ENCODE data around the gene CSTF2. TPM values are rescaled to one million over a fixed set of nuclear protein-coding genes. Genes with fewer than 3 reads are reported as not detected.
"Not testable (repeated sequence)": the region's sequence is repeated elsewhere in the genome, so short reads cannot be mapped to it uniquely, and the experiment has no call there.

CSTF2 gene
- total RNA-seq: 15.4 to 18.4 TPM (median 16.3 TPM) in 3 replicates

- Mint-ChIP-seq H3K27me3 (ENCODE audit: low read depth) (peaks cover 19% of the 10 kb centered on the region), H3K36me3 (peaks cover 7% of the 10 kb centered on the region), H3K4me3 (peak within 1 kb of the TSS; percentile 88), H3K4me1 (peaks cover 4% of the 10 kb centered on the region), H3K27ac (peak within 1 kb of the TSS; percentile 69), H3K9me3 (peaks cover 17% of the 10 kb centered on the region)
- peak; percentile 37 to 75 for DNase-seq (ENCODE audit: low spot score in 2 of 2, unreplicated experiment in 2 of 2)
- no peak for TF ChIP-seq CTCF (IDR thresholded peaks at IDR 0.05; ENCODE audit: unreplicated experiment)
These were observed at the start of gene CSTF2 for GRCh38 chrX:100819837-100820666. TSS of gene CSTF2 (plus strand) at chrX:100820391. CDS start at chrX:100820417, 26 bp downstream.

- not testable (repeated sequence) for H3K36me3 Mint-ChIP-seq; H3K4me3 Mint-ChIP-seq; H3K4me1 Mint-ChIP-seq; H3K9me3 Mint-ChIP-seq; H3K27ac Mint-ChIP-seq; H3K27me3 Mint-ChIP-seq (ENCODE audit: low read depth); DNase-seq (ENCODE audit: low spot score in 2 of 2, unreplicated experiment in 2 of 2)
These were observed 23.8 kb upstream of the CSTF2 start for GRCh38 chrX:100796371-100796770.

GRCh38 chrX:100797359-100797758 is 22.8 kb upstream of the CSTF2 start:
- Mint-ChIP-seq H3K36me3 (no peaks in the 10 kb centered on the region), H3K4me3 (no peak overlapping the region), H3K27me3 (ENCODE audit: low read depth) (peaks cover 6% of the 10 kb centered on the region), H3K9me3 (peaks cover 9% of the 10 kb centered on the region), H3K4me1 (no peaks in the 10 kb centered on the region), H3K27ac (no peak overlapping the region)
- TF ChIP-seq CTCF (IDR thresholded peaks at IDR 0.05; ENCODE audit: unreplicated experiment): no peak
- DNase-seq (ENCODE audit: low spot score in 2 of 2, unreplicated experiment in 2 of 2): no peak

- H3K36me3 Mint-ChIP-seq: no peaks in the 10 kb centered on the region
- H3K4me1 Mint-ChIP-seq: no peaks in the 10 kb centered on the region
- no peak overlapping the region for H3K27ac Mint-ChIP-seq
- no peak overlapping the region for H3K4me3 Mint-ChIP-seq
- no peak for TF ChIP-seq CTCF (IDR thresholded peaks at IDR 0.05; ENCODE audit: unreplicated experiment)
- peaks cover 9% of the 10 kb centered on the region for H3K9me3 Mint-ChIP-seq
- peaks cover 9% of the 10 kb centered on the region for H3K27me3 Mint-ChIP-seq (ENCODE audit: low read depth)
- no peak for DNase-seq (ENCODE audit: low spot score in 2 of 2, unreplicated experiment in 2 of 2)
These were observed 21.5 kb upstream of the CSTF2 start for GRCh38 chrX:100798484-100799214.

- H3K27ac Mint-ChIP-seq: no peak overlapping the region
- H3K27me3 Mint-ChIP-seq (ENCODE audit: low read depth): peaks cover 16% of the 10 kb centered on the region
- TF ChIP-seq CTCF (IDR thresholded peaks at IDR 0.05; ENCODE audit: unreplicated experiment): no peak
- DNase-seq (ENCODE audit: low spot score in 2 of 2, unreplicated experiment in 2 of 2): no peak
- peaks cover 35% of the 10 kb centered on the region for H3K9me3 Mint-ChIP-seq
- H3K4me1 Mint-ChIP-seq: no peaks in the 10 kb centered on the region
- no peak overlapping the region for H3K4me3 Mint-ChIP-seq
- H3K36me3 Mint-ChIP-seq: no peaks in the 10 kb centered on the region
These were observed 17.3 kb upstream of the CSTF2 start for GRCh38 chrX:100802843-100803242.

GRCh38 chrX:100804780-100805179 is 15.4 kb upstream of the CSTF2 start:
- no peak for DNase-seq (ENCODE audit: low spot score in 2 of 2, unreplicated experiment in 2 of 2)

GRCh38 chrX:100808265-100808664 is 11.9 kb upstream of the CSTF2 start:
- Mint-ChIP-seq H3K27me3 (ENCODE audit: low read depth) (peaks cover 11% of the 10 kb centered on the region), H3K9me3 (peaks cover 61% of the 10 kb centered on the region)
- not testable (repeated sequence) for H3K4me3 Mint-ChIP-seq; H3K4me1 Mint-ChIP-seq; H3K36me3 Mint-ChIP-seq; DNase-seq (ENCODE audit: low spot score in 2 of 2, unreplicated experiment in 2 of 2); H3K27ac Mint-ChIP-seq

More at GRCh38 chrX:100804780-100805179, 15.4 kb upstream of the CSTF2 start:
- Mint-ChIP-seq H3K27ac (no peak overlapping the region), H3K9me3 (peaks cover 51% of the 10 kb centered on the region), H3K36me3 (no peaks in the 10 kb centered on the region), H3K27me3 (ENCODE audit: low read depth) (peaks cover 17% of the 10 kb centered on the region), H3K4me1 (no peaks in the 10 kb centered on the region), H3K4me3 (no peak overlapping the region)
- TF ChIP-seq CTCF (IDR thresholded peaks at IDR 0.05; ENCODE audit: unreplicated experiment): no peak

Measured in mesothelial cell of epicardium (in vitro differentiated cells).